ENCODE measurements around the gene CDC42EP2.

Gene CDC42EP2

GRCh38 chr11:65298131-65298535 is 16.5 kb upstream of the CDC42EP2 start:
- DNase-seq: no peak

DNA sequence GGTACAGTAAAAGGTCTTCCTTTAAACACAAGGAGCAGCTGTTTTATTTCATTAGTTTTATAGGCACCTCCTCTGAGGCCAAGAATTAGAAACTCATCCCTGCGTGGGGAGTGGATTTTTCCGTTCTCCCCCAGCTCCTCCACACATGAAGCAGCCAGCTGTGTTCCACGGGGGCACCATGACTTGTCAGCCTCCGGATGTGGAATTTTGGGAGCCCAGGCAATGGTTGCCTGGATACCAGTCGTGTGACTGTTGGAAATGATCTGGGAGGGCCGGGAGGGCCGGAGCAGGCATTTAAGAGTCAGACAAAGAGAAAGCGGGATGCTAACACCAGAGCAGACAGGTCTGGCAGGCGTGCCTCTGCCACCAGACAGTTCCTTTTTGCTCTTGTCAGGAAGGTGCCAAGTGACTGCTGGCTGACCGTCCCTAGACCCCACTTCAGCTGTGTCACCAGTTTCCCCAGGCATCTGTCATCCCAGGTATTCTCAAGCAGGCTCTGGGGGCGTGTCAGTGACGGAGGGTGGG is 15.9 kb upstream of the CDC42EP2 start:
- no peak for DNase-seq

- DNase-seq: no peak
These were observed 13.9 kb upstream of the CDC42EP2 start for GRCh38 chr11:65300621-65301275.

GRCh38 chr11:65301491-65302329 is 13.0 kb upstream of the CDC42EP2 start:
- no peak for DNase-seq

DNA sequence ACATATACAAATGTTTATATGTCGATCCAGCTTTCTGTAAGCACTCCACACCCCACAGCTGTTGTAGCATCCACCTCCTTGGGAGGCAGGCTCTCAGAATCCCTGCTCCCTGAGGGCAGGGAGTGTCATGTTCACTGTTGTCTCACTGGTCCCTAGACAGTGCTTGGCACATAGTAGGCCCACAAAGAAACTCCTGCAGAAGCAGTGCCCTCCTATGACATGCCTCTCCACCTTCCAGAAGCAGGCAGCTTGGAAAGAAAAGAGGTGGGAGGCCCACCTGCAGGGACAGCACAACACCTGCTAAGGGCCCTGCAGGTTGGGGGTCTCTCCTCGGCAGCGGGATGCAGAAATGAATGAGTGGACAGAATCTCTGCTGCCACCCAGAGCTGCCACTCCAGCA is 11.1 kb upstream of the CDC42EP2 start:
- DNase-seq: no peak

DNA sequence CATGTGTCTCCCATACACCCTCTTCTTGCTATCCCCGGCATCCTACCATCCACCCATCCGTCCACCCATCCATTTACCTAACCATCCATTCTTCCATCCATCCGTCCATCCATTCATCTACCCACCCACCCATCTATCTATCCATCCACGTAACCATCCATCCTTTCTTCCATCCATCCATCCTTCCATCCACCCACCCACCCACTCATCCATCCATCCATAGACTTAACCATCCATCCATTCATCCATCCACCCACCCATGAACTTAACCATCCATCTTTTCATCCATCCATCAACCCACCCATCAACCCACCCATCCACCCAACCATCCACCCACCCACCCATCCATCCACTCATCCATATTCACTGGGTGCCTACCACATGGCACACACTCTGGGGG is 10.6 kb upstream of the CDC42EP2 start:
- no peak for DNase-seq

- no peak for DNase-seq
These were observed 10.1 kb upstream of the CDC42EP2 start for GRCh38 chr11:65304613-65305012.

GRCh38 chr11:65305501-65306268 is 9.0 kb upstream of the CDC42EP2 start:
- no peak for DNase-seq

GRCh38 chr11:65307298-65308229 is 7.1 kb upstream of the CDC42EP2 start:
- DNase-seq: no peak

- DNase-seq: no peak
These were observed 6.3 kb upstream of the CDC42EP2 start for GRCh38 chr11:65308281-65308891.

DNA sequence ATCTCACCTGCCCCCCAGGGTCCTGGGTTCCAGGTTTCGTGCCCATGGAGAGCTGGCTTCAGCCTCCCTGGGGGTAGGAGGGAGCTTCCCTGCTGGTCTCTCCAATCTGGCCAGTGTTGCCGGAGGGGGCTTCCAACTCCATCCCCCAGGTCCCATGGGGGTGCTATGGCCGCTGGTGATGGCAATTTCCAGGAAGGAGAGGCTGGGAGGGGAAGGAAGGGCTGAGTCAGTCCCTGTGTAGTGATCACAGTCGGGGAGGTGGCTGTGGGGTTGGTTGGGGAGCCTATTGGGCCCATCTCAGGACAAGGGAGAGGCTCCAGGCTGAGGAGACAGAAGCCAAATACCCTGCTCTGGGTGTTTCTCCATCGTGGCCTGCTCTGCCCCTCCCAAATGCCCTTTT is 5.7 kb upstream of the CDC42EP2 start:
- no peak for DNase-seq

DNA sequence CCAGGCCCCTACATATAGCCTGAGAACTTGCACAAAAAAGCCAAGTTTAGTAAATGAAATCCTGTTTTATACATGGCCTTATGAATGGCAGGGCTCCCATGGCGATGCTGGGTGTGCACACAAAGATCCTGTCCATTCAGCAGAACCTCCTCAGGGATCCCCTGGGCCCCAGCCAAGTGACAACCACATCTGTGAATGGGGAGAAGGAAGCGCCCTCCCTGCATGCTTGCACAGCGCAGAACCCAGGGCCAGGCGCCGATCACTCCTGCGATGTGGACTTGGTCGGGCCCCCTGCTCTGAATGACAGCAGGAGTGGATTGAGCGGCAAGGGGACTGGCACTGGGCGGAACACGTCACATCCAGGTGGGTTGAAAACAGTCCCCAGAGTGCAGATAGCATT is 4.5 kb upstream of the CDC42EP2 start:
- no peak for DNase-seq

DNA sequence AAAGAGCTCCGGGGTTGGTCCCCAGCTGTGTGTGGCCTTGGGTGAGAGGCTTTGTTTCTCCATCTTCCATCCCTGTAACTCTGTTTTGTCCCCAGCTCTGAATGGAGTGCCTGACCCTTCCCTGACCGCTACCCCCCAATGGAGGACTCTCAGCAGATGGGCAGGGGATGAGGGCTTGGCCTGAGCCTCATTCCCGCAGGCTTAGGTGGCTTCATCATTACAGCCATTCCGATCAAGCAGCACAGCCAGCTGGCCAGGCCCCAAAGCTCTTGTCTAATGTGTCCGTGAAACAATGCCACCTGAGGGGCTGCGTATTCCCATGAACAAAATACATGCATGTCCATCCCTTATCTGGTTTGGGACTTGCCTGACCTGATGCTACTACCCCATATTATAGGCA is 3.9 kb upstream of the CDC42EP2 start:
- DNase-seq: no peak

DNA sequence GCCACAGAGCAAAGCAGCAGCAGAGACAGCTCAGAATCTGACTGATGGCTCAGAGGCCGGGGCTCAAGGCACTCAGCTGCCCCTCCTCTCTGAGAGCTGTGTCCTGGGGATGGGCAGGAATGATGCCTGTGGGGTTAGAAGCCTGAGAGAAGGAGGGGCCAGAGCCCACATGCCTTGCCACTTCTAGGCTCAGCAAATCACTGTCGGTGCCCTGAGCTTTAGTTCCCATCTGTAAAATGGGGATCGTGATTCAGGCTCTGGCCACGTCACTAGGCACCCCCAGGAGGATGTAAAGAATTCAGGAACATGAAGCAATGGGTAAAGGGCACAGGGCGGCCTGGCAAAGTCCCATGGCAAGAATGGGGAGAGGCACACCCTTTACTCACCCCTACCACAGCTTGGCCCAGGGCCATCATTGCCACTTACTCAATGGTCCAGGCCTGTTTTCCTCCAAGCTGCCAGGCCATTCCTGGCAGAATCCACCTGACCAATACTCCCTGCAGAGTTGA is 3.4 kb upstream of the CDC42EP2 start:
- no peak for DNase-seq

- DNase-seq: peak; percentile 51 to 83
These were observed 669 bp downstream of the CDC42EP2 start for GRCh38 chr11:65315204-65315865.

DNA sequence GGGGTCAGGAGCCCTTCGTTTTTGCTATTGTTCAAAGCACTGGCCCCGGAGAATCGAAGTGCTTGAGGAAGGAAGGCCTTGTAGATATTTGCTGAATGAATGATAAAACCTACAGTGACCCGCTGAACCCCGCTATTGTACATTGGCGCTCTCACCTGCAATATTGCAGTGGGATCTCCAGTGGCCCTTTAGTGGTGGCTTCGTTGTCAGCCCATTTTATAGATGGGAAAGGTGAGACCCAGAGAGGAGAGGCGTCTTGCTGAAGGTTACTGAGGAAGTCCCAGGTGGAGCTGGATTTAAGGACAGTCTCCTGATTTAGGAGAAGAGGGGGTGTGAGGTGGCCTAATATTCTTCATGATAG is 1.2 kb downstream of the CDC42EP2 start:
- no peak for DNase-seq

DNA sequence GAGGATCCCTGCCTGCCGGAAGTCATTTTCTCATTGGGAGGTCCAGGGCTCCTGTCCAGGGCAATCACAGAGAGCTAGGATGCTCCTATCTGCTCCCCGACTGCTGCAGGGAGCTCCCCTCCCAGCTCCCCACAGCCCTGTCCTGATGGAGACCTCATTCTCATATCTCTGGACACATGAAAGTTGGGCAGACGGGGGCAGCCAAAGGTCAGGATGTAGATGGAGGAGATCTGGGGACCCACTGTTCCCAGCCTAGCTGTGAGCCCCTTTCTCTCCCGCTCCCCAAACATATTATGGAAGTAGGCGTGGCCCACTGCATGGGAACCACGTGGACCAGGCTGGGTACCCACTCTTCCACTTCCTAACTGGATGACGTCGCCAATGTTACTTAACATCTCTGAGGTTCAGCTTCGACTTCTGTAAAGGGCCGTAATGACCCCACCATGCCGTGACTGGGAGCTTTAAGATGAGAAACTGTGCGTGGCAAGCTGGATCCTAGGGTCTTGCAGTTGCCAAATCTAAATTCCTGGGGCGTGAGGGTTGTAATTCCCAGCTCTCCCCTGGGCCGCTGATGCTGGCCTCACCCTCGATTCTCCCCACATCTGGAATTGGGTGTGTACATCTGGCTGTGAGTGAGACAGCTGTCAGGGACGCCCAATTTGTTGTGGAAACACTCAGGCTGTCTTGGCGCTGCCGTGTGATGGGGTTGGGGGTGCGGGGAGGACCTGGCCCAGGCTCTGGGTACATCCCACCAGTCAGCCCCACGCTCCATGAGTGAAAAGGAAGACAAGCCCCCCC is 1.8 kb downstream of the CDC42EP2 start:
- peak in 1 of 2 experiments; percentile 83 for DNase-seq

GRCh38 chr11:65317025-65317786 is 2.5 kb downstream of the CDC42EP2 start:
- DNase-seq: peak; percentile 87 to 94

- no peak for DNase-seq
These were observed 5.9 kb downstream of the CDC42EP2 start for GRCh38 chr11:65320386-65321075.

Measured in SW 1271 (cell line).